SK-N-SH (cell line): ENCODE results near the gene ZFP36. TPM values are rescaled to one million over a fixed set of nuclear protein-coding genes. Genes with fewer than 3 reads are reported as not detected.

Experiments
- CTCF ChIA-PET: fragments of 300-600, 350-600 bp; formaldehyde crosslinking; extraction: SDS; loops from one replicate; lab custom pipeline; 2021; lab: Yijun Ruan, JAX
- POLR2A ChIA-PET: fragments of 350-600 bp; sonication (Branson Sonifier 250); formaldehyde crosslinking; extraction: SDS; loops from one replicate; lab custom pipeline; 2020; ENCODE audit warnings: antibody characterized with exemption, inconsistent platforms; lab: Yijun Ruan, JAX
- DNase-seq: peaks from one replicate; pipeline ENCODE4 v3.0.0; 2012
- H2AFZ ChIP-seq: fragments of 200-600 bp; sonication (generic); 2 replicates; pipeline ENCODE4 v1.8.1; 2016; ENCODE audit warnings: antibody characterized with exemption, mild to moderate bottlenecking, low read depth
- H3F3A ChIP-seq: fragments of 200-600 bp; sonication (generic); replicated peaks from 2 replicates; pipeline ENCODE3; 2016; ENCODE audit warnings: antibody characterized with exemption, mild to moderate bottlenecking; ENCODE audit not compliant: insufficient read depth
- H3K27ac ChIP-seq, 2 experiments: fragments of 200-500 bp in 1 of 2; fragments of 200-600 bp in 1 of 2; sonication (Bioruptor generic) in 1 of 2; sonication (generic), shearing (Covaris generic) in 1 of 2; 2 replicates each; pipeline versions ENCODE4 v1.5.1 to v1.6.1; 2014 to 2016; ENCODE audit warnings: low read depth in 2 of 2, inconsistent platforms in 1 of 2, low read length in 1 of 2, mild to moderate bottlenecking in 1 of 2, mixed read lengths in 1 of 2
- H3K27me3 ChIP-seq: fragments of 200-600 bp; sonication (generic), shearing (Covaris generic); 2 replicates; pipeline ENCODE4 v1.6.1; 2016; ENCODE audit warnings: mixed run types; ENCODE audit not compliant: insufficient read depth
- H3K36me3 ChIP-seq, 2 experiments: fragments of 200-500 bp in 1 of 2; fragments of 200-600 bp in 1 of 2; sonication (Bioruptor generic) in 1 of 2; sonication (generic) in 1 of 2; replicated peaks in 1 of 2; 2 replicates each; pipeline versions ENCODE3 to v1.5.1; 2014 to 2016; ENCODE audit warnings: low read length in 1 of 2, mild to moderate bottlenecking in 1 of 2; ENCODE audit not compliant: insufficient read depth in 2 of 2, control insufficient read depth in 1 of 2
- H3K4me1 ChIP-seq, 2 experiments: fragments of 200-500 bp in 1 of 2; fragments of 200-600 bp in 1 of 2; sonication (Bioruptor generic) in 1 of 2; sonication (generic), shearing (Covaris generic) in 1 of 2; 2 replicates each; pipeline versions ENCODE4 v1.5.1 to v1.6.1; 2014 to 2016; ENCODE audit warnings: low read depth in 1 of 2, low read length in 1 of 2, mixed run types in 1 of 2; ENCODE audit not compliant: insufficient read depth in 2 of 2, control insufficient read depth in 1 of 2
- H3K4me2 ChIP-seq: fragments of 200-600 bp; sonication (generic), shearing (Covaris generic); 2 replicates; pipeline ENCODE4 v1.6.1; 2017; ENCODE audit warnings: mixed run types
- H3K4me3 ChIP-seq, 2 experiments: fragments of 200-500 bp in 1 of 2; fragments of 200-600 bp in 1 of 2; sonication (Bioruptor generic) in 1 of 2; sonication (generic), shearing (Covaris generic) in 1 of 2; 2 replicates each; pipeline versions ENCODE4 v1.5.1 to v1.8.1; 2014 to 2016; ENCODE audit warnings: low read depth in 2 of 2, inconsistent platforms in 1 of 2, low read length in 1 of 2, mild to moderate bottlenecking in 1 of 2, mixed read lengths in 1 of 2, moderate library complexity in 1 of 2
- H3K79me2 ChIP-seq: fragments of 200-600 bp; sonication (generic); 2 replicates; pipeline ENCODE4 v1.8.1; 2017; ENCODE audit warnings: mild to moderate bottlenecking; ENCODE audit not compliant: insufficient read depth
- H3K9ac ChIP-seq: fragments of 200-600 bp; sonication (generic); 2 replicates; pipeline ENCODE4 v1.6.1; 2017; ENCODE audit warnings: mixed run types
- H3K9me2 ChIP-seq: fragments of 200-600 bp; sonication (generic); 2 replicates; pipeline ENCODE4 v1.6.1; 2017; ENCODE audit warnings: mixed run types
- H3K9me3 ChIP-seq: fragments of 200-600 bp; sonication (generic); 2 replicates; pipeline ENCODE4 v1.6.1; 2017; ENCODE audit warnings: mixed run types, mild to moderate bottlenecking, moderate library complexity
- H4K20me1 ChIP-seq: fragments of 200-600 bp; sonication (generic); 2 replicates; pipeline ENCODE4 v1.6.1; 2017; ENCODE audit warnings: mild to moderate bottlenecking, mixed run types; ENCODE audit not compliant: insufficient read depth
- CTCF ChIP-seq: fragments of 200-600 bp; sonication (generic); IDR thresholded peaks from 2 replicates; pipeline ENCODE4 v1.6.1; 2017; ENCODE audit warnings: antibody characterized with exemption, mild to moderate bottlenecking, moderate library complexity
- EP300 ChIP-seq, 2 experiments: IDR thresholded peaks; 2 replicates each; pipeline versions ENCODE4 v1.4.0 to v1.6.1; 2012; ENCODE audit warnings: borderline replicate concordance in 1 of 2, low read depth in 1 of 2, low read length in 1 of 2
- EZH2phosphoT487 ChIP-seq: fragments of 200-600 bp; sonication (generic); IDR thresholded peaks from 2 replicates; pipeline ENCODE4 v1.6.1; 2017; ENCODE audit warnings: low read depth, mixed run types, mild to moderate bottlenecking, antibody characterized with exemption, moderate library complexity, borderline replicate concordance
- FOXM1 ChIP-seq: IDR thresholded peaks from 2 replicates; pipeline ENCODE4 v1.4.0; 2012; ENCODE audit warnings: low read depth, mild to moderate bottlenecking
- GABPA ChIP-seq: IDR thresholded peaks from 2 replicates; pipeline ENCODE4 v1.4.0; 2012; ENCODE audit warnings: low read depth, mild to moderate bottlenecking
- JUND ChIP-seq: IDR thresholded peaks from 2 replicates; pipeline ENCODE4 v1.4.0; 2012
- MAX ChIP-seq: IDR thresholded peaks from 2 replicates; pipeline ENCODE4 v1.4.0; 2012; ENCODE audit warnings: low read depth
- MEF2A ChIP-seq: IDR thresholded peaks from 2 replicates; pipeline ENCODE4 v1.4.0; 2012; ENCODE audit warnings: low read depth, borderline replicate concordance
- NRF1 ChIP-seq: IDR thresholded peaks from 2 replicates; pipeline ENCODE4 v1.6.1; 2012; ENCODE audit warnings: low read depth, mild to moderate bottlenecking, low read length
- POLR2AphosphoS5 ChIP-seq: IDR thresholded peaks from 2 replicates; pipeline ENCODE4 v1.6.1; 2012; ENCODE audit warnings: low read depth, low read length
- RAD21 ChIP-seq: IDR thresholded peaks from 2 replicates; pipeline ENCODE4 v1.6.1; 2012; ENCODE audit warnings: mild to moderate bottlenecking, low read length
- SIN3A ChIP-seq: IDR thresholded peaks from 2 replicates; pipeline ENCODE4 v1.6.1; 2012; ENCODE audit warnings: low read depth, mild to moderate bottlenecking, low read length, moderate library complexity, borderline replicate concordance
- SMC3 ChIP-seq: IDR thresholded peaks from 2 replicates; pipeline ENCODE4 v1.6.1; 2012; ENCODE audit warnings: low read depth, low read length, improper control_type of control experiment
- TAF1 ChIP-seq: IDR thresholded peaks from 2 replicates; pipeline ENCODE4 v1.6.1; 2012; ENCODE audit warnings: low read depth, mild to moderate bottlenecking, low read length, moderate library complexity, borderline replicate concordance
- TEAD4 ChIP-seq: IDR thresholded peaks from 2 replicates; pipeline ENCODE4 v1.4.0; 2012; ENCODE audit warnings: mild to moderate bottlenecking, borderline replicate concordance; ENCODE audit not compliant: insufficient read depth
- USF2 ChIP-seq: fragments of 150-350 bp; IDR thresholded peaks from 2 replicates; pipeline ENCODE4 v1.6.1; 2017; ENCODE audit warnings: antibody characterized with exemption, low read length, low read depth, borderline replicate concordance
- YY1 ChIP-seq: IDR thresholded peaks from 2 replicates; pipeline ENCODE4 v1.4.0; 2012; ENCODE audit warnings: low read depth, mild to moderate bottlenecking
- WGBS: methylation state at CpG from one replicate; pipeline ENCODE4 v1.1.6; 2017; ENCODE audit warnings: low lambda C conversion rate; 5-methylcytosine and 5-hydroxymethylcytosine counted together
- polyA plus RNA-seq, 3 experiments: library from polyadenylated mRNA; depleted of rRNA; stranded (reverse); fragments of >200 nt; gene quantifications; 2 replicates each; pipeline ENCODE4 v1.2.3, GENCODE V29; 2012
- TF ChIP-seq, protein P1 (sequence below): IDR thresholded peaks from 2 replicates; pipeline ENCODE4 v1.4.0; 2012; ENCODE audit warnings: low read depth, borderline replicate concordance

Gene ZFP36
- polyA plus RNA-seq, 1 of the 3 experiments (the other 2 are of a cell fraction), result 49.3 TPM

- ChIA-PET CTCF (interaction anchor here (1.2 to 1.9 kb wide), 2 partner anchors 20 to 57 kb away, joined by 3 to 5 read pairs; no protein-coding TSS in a partner anchor), POLR2A (interaction anchor here (2.1 kb wide), 1 partner anchor 18 kb away, joined by 12 read pairs; the partner anchor contains the start of gene RPS16)
- Histone ChIP-seq H3K27ac (no peak overlapping the region), H3K4me3 (no peak overlapping the region), H3K9ac (no peak overlapping the region), H3K4me2 (no peak overlapping the region), H2AFZ (no peak overlapping the region), H4K20me1 (peaks cover 10% of the 10 kb centered on the region; the same call in 1 of the 2 replicates), H3K79me2 (peaks cover 48% of the 10 kb centered on the region), H3K36me3 (peaks cover 18% of the 10 kb centered on the region in 2 experiments), H3K4me1 (peaks cover 7 to 16% of the 10 kb centered on the region in 2 experiments; a peak in 2 of 4 replicates), H3K9me2 (no peaks in the 10 kb centered on the region), H3K27me3 (no peaks in the 10 kb centered on the region), H3K9me3 (no peaks in the 10 kb centered on the region), H3F3A (peaks cover 15% of the 10 kb centered on the region)
- TF ChIP-seq EP300 (IDR thresholded peaks at IDR 0.05; ENCODE audit: borderline replicate concordance in 1 of 2, low read depth in 1 of 2, low read length in 1 of 2) (no peak), CTCF (no peak), MEF2A (no peak), POLR2AphosphoS5 (no peak), TAF1 (no peak), FOXM1 (no peak), MAX (no peak), JUND (no peak), YY1 (no peak), SIN3A (no peak)
- TF ChIP-seq, protein P1, sequence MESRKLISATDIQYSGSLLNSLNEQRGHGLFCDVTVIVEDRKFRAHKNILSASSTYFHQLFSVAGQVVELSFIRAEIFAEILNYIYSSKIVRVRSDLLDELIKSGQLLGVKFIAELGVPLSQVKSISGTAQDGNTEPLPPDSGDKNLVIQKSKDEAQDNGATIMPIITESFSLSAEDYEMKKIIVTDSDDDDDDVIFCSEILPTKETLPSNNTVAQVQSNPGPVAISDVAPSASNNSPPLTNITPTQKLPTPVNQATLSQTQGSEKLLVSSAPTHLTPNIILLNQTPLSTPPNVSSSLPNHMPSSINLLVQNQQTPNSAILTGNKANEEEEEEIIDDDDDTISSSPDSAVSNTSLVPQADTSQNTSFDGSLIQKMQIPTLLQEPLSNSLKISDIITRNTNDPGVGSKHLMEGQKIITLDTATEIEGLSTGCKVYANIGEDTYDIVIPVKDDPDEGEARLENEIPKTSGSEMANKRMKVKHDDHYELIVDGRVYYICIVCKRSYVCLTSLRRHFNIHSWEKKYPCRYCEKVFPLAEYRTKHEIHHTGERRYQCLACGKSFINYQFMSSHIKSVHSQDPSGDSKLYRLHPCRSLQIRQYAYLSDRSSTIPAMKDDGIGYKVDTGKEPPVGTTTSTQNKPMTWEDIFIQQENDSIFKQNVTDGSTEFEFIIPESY, result no peak
- no peak for DNase-seq
- WGBS, result 96% methylated on average over 24 of the region's 30 CpGs
Measured at GRCh38 chr19:39417463-39418181, 11.0 kb downstream of the ZFP36 start.

DNA sequence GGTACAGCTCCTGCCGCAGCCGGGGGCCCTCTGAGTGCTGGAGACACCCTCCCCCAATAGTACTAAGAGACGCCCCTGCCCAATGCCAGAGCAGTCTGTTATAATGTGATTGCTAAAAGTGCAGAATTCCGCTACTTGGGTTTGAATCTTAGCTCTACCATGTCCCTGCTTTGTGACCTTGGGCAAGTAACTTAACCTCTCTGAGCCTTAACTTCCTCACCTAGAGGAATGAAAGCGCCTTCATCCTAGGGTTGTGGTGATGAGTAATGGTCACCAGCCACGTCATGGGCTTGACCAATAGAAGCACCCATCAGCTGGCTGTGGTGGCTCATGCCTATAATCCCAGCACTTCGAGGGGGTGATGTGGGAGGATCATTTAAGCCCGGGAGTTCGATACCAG lies 12.4 kb downstream of the ZFP36 start:
- Histone ChIP-seq H2AFZ (no peak overlapping the region), H3K27ac (no peak overlapping the region), H3K4me3 (no peak overlapping the region), H3K4me1 (peaks cover 7 to 15% of the 10 kb centered on the region in 2 experiments; a peak in 2 of 4 replicates), H3K4me2 (no peak overlapping the region), H3K9me3 (no peaks in the 10 kb centered on the region), H3K9ac (no peak overlapping the region), H3K27me3 (no peaks in the 10 kb centered on the region), H3K9me2 (no peaks in the 10 kb centered on the region), H3K36me3 (peaks cover 18 to 27% of the 10 kb centered on the region in 2 experiments), H4K20me1 (peaks cover 10% of the 10 kb centered on the region; the same call in 1 of the 2 replicates), H3K79me2 (peaks cover 35% of the 10 kb centered on the region), H3F3A (peaks cover 7% of the 10 kb centered on the region)
- TF ChIP-seq TEAD4 (no peak), MEF2A (no peak), USF2 (no peak), SMC3 (no peak), YY1 (no peak), RAD21 (no peak), TAF1 (no peak), SIN3A (no peak), NRF1 (no peak), GABPA (no peak), EZH2phosphoT487 (no peak), FOXM1 (no peak)
- CTCF ChIA-PET, result interaction anchor here (1.5 kb wide), 1 partner anchor 14 kb away, joined by 3 read pairs; no protein-coding TSS in a partner anchor
- POLR2A ChIA-PET, result interaction anchor here (2.1 kb wide), 1 partner anchor 17 kb away, joined by 12 read pairs; the partner anchor contains the start of gene RPS16
- DNase-seq, result no peak
- WGBS, result 86% methylated on average over 9 of the region's 9 CpGs
